GM18870 (cell line): ENCODE data around the gene CXCR4.
"Not testable (repeated sequence)": the region's sequence is repeated elsewhere in the genome, so short reads cannot be mapped to it uniquely, and the experiment has no call there.

Source experiments
- ATAC-seq: cut with Tn5 transposase; IDR thresholded peaks from one replicate; pipeline ENCODE4 v1.9.1; 2021; ENCODE audit warnings: moderate library complexity; ENCODE audit not compliant: unreplicated experiment

CXCR4 gene

DNA sequence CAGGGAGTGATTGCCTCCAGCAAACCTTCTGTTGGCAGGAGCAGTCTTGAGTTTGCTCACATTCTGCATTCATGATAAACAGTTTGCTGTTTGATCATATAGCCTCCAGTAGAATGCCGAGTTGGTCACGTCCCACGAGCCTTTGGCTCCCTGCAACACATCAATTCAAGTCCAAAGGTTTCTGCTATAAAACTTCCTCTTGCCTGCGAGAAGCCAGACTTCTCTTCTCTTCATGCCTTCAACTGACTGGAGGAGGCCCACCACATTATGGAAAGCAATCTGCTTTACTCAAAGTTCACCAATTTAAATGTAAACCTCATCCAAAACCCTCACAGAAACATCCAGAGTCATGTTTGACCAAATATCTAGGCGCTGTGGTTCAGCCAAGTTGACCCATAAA, 40.8 kb downstream of the CXCR4 start:
- no peak for ATAC-seq

DNA sequence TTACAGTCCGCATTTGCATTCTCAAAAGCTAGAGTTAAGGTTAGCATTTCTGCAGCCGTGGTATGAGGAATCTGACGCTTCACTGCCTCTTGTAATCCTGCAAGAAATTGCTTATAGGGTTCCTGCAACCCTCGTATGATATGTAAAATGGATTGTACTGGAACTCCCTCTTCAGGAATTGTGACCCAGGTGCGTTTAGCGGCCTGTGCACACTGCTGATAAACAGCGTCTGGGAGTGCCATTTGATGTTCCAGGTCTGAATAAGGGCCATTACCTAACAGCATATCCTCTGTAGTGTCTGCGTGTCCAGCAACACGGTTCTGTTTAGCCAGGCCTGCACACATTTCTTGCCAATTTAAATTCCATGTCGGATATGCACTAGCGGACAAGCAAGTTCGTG, 42.5 kb downstream of the CXCR4 start:
- ATAC-seq: no peak

DNA sequence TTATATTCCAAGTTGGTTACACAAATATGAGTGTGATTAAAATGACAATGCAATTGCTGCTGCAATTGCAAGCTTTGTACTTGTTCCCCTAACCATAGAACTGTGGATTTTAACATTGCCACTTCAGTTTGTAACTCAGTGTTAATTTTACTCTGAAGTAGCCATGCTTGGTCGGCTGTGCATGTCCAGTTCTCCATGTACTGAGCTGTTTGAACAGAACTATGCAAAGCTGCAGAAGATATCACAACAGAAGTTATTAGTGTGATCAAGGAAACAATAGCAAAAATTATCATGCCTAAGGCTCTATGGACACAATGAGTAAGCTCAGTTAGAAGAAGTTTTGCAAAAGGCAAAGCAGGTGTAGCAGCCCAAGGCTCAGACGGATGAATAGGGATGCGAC, 45.3 kb downstream of the CXCR4 start:
- ATAC-seq: no peak

DNA sequence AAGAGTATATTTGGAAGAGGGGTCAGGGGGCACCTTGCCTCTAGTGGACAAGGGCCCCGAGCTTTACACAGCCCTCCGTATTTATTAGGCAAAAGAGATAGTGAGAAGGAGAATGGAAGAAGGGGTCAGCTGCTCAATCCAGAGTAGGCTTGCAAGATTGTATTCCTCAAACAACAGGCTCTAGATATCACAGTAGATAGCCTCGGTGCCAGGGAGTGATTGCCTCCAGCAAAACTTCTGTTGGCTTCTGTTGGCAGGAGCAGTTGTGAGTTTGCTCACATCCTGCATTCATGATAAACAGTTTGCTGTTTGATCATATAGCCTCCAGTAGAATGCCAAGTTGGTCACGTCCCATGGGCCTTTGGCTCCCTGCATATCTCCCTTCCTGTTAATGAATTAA, 46.1 kb downstream of the CXCR4 start:
- not testable (repeated sequence) for ATAC-seq

DNA sequence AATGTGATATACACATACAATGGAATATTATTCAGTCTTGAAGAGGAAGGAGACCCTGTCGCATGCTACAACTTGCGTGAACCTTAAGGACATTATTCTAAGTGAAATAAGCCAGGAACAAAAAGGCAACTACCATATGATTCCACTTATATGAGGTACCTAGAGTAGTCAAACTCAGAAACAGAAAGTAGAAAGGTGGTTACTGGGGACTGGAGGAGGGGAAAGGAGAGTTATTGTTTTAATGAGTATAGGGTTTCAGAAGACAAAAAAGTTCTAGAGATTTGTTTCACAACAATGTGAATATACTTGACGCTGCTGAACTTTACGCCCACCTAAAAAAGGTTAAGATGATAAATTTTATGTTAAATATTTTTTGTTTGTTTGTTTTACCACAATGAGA, 47.0 kb downstream of the CXCR4 start:
- no peak for ATAC-seq

DNA sequence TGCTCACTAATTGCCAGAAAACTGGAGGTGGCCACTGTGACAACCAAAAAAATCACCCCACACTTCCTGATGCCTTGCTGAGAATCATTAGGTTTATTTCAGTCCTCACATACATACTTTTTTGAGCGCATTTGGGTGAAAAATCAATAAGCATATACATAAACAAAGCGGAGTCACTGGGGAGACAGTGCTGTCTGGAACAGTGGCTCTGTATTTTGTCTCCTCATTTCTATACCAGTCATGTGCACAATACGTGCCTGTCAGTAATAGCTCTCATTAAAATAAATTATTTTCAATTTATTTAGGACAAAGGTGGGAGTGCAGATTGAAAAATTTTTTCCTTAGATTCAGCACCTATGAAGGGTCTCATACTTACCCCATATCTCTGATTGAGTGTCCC, 48.2 kb downstream of the CXCR4 start:
- ATAC-seq: no peak

DNA sequence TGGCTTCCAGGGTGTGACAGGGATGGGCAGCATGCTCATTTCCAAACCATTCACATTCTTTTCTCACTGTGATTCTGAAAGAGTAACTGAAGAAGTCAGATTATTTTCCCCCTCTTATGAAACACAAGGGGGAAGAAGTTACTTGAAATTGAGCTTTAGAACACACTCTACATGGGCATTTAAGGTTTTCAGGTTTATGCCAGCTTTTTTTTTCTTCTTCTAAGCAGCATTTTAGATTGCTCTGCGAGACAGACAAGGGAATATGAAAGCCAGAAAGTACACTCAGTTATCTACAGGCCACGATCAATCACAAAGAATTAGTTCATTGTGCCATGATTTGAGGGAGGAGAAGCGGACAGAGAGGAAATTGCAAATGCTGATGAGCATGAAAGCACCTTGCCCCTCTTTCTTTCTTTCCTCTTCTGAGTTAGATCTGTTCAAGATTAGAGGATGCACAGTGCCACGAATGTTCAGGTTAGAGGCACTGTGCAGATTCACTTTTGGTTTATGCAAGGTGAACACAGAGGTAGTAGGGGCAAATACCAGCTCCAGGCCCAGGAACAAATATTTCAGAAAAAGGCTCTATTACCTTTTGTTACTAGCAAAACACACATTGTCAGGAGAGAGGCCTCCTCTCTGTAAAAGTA, 49.2 kb downstream of the CXCR4 start:
- no peak for ATAC-seq

DNA sequence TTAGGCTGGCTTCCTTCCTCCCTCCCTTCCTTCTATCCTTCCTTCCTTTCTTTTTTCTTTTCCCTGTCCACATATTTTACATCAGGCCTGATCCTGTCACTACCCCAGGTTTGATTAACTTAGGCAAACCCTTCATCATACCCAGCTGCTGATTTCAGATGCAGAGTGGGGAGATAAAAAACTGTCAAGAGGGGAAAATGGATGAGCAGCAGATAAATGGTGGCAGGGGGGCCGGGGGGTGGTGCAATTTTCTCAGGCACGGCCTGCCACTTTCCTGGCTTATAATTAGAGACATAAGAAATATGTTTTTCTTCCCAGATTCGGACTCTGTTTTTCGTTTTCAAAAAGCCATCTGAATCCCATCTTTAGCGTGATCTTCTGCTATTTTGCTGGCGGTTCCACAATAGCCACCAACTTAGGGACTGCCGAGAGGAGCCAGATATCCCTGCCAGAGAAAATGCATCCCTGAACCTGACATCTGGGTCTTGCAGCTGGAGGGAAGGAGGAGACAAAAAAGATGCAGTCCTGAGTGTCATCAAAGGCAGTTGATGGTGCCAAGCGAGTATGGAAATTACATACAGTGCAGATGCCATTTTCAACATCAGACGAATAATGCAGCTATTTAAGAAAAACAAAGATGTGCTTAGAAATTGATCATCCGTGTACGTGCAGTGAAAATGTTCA, 49.9 kb downstream of the CXCR4 start:
- no peak for ATAC-seq

DNA sequence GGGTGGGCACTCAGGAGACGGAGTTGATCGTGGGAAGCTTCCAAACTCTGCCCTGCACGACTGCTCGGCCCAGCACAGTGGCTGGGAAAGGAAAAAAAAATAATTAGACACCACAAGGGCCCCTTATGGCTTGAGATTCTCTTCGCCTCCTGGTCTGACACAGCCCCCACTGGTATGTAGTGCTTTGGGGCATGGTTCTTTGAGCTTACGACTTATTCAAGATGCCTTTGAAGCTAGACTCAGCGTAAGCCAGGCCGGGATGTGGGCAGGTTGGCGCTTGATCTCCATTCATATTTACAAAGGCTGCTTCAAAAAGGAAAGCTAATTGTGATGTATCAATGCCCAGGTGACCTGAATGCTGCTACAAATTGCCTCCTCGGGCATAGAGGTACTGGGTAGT, 50.5 kb downstream of the CXCR4 start:
- no peak for ATAC-seq

DNA sequence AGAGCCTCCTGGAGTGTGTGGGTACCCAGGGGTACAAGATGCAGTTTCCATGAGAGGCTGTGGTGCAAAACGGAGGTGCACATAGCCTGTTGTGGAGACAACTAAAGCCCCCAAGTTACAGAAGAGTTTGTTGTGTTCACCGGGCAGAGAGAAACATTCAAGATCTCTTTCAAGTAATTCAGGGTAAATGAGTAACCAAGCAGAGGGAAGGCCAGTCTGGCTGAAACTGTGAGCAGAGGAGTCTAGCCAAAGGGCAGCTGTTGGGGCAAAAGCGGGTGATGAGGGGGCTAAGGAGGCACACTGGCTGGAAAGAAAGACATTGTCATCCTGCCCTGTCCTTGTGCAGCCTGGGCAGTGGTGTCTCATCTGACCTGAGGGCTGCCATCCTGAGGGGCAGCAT, 52.0 kb downstream of the CXCR4 start:
- ATAC-seq: peak; percentile 74

DNA sequence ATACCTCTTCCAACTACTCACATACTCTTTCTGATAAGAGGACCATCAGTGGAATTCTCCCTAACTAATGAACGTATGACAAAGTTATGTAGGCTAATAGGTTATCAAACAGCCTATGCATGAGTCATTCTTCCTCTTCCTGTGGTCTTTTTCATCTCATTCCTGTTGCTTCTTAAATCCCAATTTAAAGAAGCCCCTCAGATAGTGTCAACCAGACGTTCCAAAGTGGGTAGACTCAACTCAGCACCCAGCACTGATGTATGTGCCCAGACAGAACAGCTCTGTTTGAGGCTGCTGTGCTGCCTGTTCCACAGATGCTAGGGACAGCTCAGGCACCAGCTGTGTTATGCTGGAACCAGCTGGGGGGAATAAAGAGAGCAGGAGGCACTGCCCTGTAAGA, 52.6 kb downstream of the CXCR4 start:
- ATAC-seq: peak; percentile 16
